OCI-M1 (cell line): ENCODE measurements around the gene PPA2.
"Not testable (repeated sequence)": the region's sequence is repeated elsewhere in the genome, so short reads cannot be mapped to it uniquely, and the experiment has no call there.

Experiments used
- DNase-seq: peaks from one replicate; lab custom pipeline; 2025; lab: John Stamatoyannopoulos, UW

The PPA2 gene

GRCh38 chr4:105460306-105460705 is 13.6 kb downstream of the PPA2 start:
- DNase-seq = peak; percentile 50

GRCh38 chr4:105458541-105458940 is 15.3 kb downstream of the PPA2 start:
- DNase-seq = not testable (repeated sequence)

GRCh38 chr4:105458001-105458400 is 15.9 kb downstream of the PPA2 start:
- DNase-seq = no peak

GRCh38 chr4:105455998-105456397 is 17.9 kb downstream of the PPA2 start:
- no peak for DNase-seq

GRCh38 chr4:105455182-105455581 is 18.7 kb downstream of the PPA2 start:
- DNase-seq = no peak

- DNase-seq = no peak
Measured at GRCh38 chr4:105453550-105454205, 20.2 kb downstream of the PPA2 start.

- no peak for DNase-seq
Measured at GRCh38 chr4:105451346-105451745, 22.5 kb downstream of the PPA2 start.

- DNase-seq = no peak
Measured at GRCh38 chr4:105440890-105441289, 33.0 kb downstream of the PPA2 start.

- DNase-seq = no peak
Measured at GRCh38 chr4:105437637-105438036, 36.2 kb downstream of the PPA2 start.

- DNase-seq = no peak
Measured at GRCh38 chr4:105436414-105436813, 37.4 kb downstream of the PPA2 start.

- DNase-seq = no peak
Measured at GRCh38 chr4:105434940-105435339, 38.9 kb downstream of the PPA2 start.

- no peak for DNase-seq
Measured at GRCh38 chr4:105433421-105433820, 40.4 kb downstream of the PPA2 start.

- no peak for DNase-seq
Measured at GRCh38 chr4:105432438-105432837, 41.4 kb downstream of the PPA2 start.

GRCh38 chr4:105430811-105431210 is 43.1 kb downstream of the PPA2 start:
- DNase-seq = no peak

- DNase-seq = no peak
Measured at GRCh38 chr4:105426187-105426897, 47.5 kb downstream of the PPA2 start.

GRCh38 chr4:105422207-105422920 is 51.5 kb downstream of the PPA2 start:
- no peak for DNase-seq

GRCh38 chr4:105417624-105418023 is 56.2 kb downstream of the PPA2 start:
- no peak for DNase-seq

GRCh38 chr4:105415281-105415744 is 58.5 kb downstream of the PPA2 start:
- no peak for DNase-seq

- no peak for DNase-seq
Measured at GRCh38 chr4:105414316-105414715, 59.5 kb downstream of the PPA2 start.

GRCh38 chr4:105409135-105409534 is 64.7 kb downstream of the PPA2 start:
- not testable (repeated sequence) for DNase-seq

- no peak for DNase-seq
Measured at GRCh38 chr4:105400901-105401677, 72.8 kb downstream of the PPA2 start.

- peak; percentile 16 for DNase-seq
Measured at GRCh38 chr4:105399532-105400161, 74.2 kb downstream of the PPA2 start.
